Measurements from ENCODE around the gene TLE2.
"Not testable (repeated sequence)": the region's sequence is repeated elsewhere in the genome, so short reads cannot be mapped to it uniquely, and the experiment has no call there.

Gene TLE2

DNA sequence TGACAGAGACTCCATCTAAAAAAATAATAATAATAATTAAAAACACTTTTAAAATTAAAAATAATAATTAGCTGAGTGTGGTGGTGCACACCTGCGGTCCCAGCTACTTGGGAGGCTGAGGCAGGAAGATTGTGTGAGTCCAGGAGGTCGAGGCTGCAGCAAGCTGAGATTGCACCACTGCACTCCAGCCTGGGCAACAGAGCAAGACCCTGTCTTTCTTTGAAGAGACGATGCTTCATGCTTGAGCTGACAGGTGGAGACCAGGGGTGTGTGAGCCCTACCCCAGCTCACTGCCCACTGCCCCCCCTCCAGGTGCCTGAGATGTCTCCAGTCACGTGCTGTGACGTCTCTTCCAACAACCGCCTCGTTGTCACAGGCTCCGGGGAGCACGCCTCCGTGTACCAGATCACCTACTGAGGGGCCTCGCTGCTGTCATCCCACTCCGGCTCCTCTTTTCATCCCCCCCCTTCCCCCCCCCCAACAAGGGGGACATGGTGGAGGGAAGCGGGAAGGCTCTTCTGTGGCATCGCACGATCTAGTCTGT, 34.4 kb downstream of the TLE2 start:
- TF ChIP-seq, protein P1, sequence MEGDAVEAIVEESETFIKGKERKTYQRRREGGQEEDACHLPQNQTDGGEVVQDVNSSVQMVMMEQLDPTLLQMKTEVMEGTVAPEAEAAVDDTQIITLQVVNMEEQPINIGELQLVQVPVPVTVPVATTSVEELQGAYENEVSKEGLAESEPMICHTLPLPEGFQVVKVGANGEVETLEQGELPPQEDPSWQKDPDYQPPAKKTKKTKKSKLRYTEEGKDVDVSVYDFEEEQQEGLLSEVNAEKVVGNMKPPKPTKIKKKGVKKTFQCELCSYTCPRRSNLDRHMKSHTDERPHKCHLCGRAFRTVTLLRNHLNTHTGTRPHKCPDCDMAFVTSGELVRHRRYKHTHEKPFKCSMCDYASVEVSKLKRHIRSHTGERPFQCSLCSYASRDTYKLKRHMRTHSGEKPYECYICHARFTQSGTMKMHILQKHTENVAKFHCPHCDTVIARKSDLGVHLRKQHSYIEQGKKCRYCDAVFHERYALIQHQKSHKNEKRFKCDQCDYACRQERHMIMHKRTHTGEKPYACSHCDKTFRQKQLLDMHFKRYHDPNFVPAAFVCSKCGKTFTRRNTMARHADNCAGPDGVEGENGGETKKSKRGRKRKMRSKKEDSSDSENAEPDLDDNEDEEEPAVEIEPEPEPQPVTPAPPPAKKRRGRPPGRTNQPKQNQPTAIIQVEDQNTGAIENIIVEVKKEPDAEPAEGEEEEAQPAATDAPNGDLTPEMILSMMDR (IDR thresholded peaks at IDR 0.05; ENCODE audit: low read depth, low read length) = no peak
- no peak overlapping the region for H3K4me3 ChIP-seq (ENCODE audit: low read depth, low read length)
- DNase-seq (ENCODE audit: low read depth, low spot score) = no peak
- in situ Hi-C loops (cut with HindIII; ENCODE audit: low sequenced_read_pairs) = no loop called here

DNA sequence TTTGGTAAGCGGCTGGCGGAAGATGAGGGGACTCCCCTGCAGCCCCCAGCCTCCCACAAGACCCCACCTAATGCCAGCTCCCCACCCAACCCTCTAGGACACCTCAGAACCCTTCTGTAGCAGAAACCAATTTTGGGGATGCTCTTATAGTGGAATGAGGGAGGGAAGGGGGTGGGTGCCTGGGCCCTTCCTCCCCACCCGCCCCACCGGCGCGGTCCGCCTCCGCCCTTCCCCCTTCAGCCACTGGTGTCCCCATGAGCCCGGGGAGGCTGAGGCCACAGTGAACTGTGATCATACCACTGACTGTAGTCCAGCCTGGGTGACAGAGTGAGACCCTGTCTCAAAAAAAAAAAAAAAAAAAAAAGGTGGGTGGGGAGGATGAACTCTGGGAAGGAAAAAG, 35.5 kb downstream of the TLE2 start:
- H3K4me3 ChIP-seq (ENCODE audit: low read depth, low read length) = no peak overlapping the region
- in situ Hi-C loops (cut with HindIII; ENCODE audit: low sequenced_read_pairs) = no loop called here
- DNase-seq (ENCODE audit: low read depth, low spot score) = no peak
- TF ChIP-seq, protein P1 (IDR thresholded peaks at IDR 0.05; ENCODE audit: low read depth, low read length) = no peak

DNA sequence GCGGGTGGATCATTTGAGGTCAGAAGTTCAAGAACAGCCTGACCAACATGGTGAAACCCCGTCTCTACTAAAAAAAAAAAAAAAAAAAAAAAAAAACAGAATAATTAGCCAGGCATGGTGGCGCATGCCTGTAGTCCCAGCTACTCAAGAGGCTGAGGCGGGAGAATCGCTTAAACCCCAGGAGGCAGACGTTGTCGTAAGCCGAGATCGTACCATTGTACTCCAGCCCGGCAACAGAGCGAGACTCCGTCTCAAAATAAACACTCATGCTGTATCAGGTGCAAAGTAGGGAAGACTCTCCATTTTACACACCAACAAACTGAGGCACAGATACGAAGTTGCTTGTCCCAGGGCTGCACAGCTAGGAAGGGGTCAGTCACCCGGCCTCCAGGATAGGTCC, 36.1 kb downstream of the TLE2 start:
- DNase-seq (ENCODE audit: low read depth, low spot score) = no peak
- TF ChIP-seq, protein P1 (IDR thresholded peaks at IDR 0.05; ENCODE audit: low read depth, low read length) = no peak
- H3K4me3 ChIP-seq (ENCODE audit: low read depth, low read length) = no peak overlapping the region
- in situ Hi-C loops (cut with HindIII; ENCODE audit: low sequenced_read_pairs) = no loop called here

DNA sequence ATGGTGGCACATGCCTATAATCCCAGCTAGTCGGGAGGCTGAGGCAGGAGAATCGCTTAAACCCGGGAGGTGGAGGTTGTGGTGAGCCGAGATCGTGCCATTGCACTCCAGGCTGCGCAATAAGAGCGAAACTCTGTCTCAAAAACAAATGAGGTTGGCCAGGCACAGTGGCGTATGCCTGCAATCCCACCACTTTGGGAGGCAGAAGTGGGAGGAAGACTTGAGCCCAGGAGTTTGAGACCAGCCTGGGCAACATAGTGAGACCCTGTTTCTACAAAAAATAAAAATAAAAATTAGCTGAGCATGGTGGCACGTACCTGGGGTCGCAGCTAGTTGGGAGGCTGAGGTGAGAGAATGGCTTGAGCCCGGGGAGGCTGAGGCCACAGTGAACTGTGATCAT, 36.7 kb downstream of the TLE2 start:
- DNase-seq (ENCODE audit: low read depth, low spot score); H3K4me3 ChIP-seq (ENCODE audit: low read depth, low read length); in situ Hi-C loops (cut with HindIII; ENCODE audit: low sequenced_read_pairs): not testable (repeated sequence)

DNA sequence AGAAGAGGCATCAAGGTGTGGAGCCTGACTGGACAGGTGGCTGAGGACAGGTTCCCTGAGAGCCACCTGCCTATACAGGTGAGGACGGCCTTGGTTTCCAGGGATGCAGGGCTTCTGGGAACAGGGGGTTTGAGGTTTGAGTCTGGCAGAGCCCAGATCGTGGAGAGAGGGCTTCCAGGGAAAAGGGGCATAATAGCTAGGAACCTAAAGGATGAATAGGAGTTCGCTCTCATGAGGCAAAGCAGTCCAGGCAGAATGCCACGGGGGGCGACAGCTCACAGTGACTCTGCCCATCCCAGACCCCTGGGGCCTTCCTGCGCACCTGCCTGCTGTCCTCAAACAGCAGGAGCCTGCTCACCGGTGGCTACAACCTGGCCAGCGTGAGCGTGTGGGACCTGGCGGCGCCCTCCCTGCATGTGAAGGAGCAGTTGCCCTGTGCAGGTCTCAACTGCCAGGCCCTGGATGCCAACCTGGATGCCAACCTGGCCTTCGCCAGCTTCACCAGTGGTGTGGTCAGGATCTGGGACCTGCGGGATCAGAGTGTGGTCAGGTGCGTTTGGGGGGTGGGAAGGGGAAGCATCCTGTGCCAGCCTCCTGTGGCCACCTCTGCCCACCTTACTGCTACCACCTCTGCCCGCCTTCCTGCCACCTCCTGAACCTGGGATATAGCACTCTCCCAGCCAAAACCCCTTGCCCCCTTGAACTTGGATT, 39.7 kb downstream of the TLE2 start:
- no peak for DNase-seq (ENCODE audit: low read depth, low spot score)
- in situ Hi-C loops (cut with HindIII; ENCODE audit: low sequenced_read_pairs) = no loop called here
- TF ChIP-seq, protein P1 (IDR thresholded peaks at IDR 0.05; ENCODE audit: low read depth, low read length) = no peak
- no peak overlapping the region for H3K4me3 ChIP-seq (ENCODE audit: low read depth, low read length)

DNA sequence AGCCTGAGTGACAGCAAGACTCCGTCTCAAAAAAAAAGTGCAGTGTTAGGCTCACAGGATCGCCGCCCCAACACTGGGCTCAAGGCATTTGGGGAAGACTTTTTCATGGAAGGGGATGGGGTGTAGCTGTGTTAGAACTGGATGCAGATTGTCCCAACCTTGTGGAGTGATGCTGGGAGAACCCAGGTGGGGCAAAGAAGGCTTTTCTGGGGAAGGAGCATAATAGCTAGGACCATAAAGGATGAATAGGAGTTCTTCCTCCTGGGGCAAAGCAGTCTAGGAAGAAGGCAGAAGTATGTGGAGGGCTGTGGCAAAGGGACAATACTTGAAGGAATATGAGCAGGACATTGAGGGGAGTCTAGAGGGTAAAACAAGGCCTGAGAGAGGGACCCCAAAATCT, 40.5 kb downstream of the TLE2 start:
- in situ Hi-C loops (cut with HindIII; ENCODE audit: low sequenced_read_pairs) = no loop called here
- TF ChIP-seq, protein P1 (IDR thresholded peaks at IDR 0.05; ENCODE audit: low read depth, low read length) = no peak
- no peak overlapping the region for H3K4me3 ChIP-seq (ENCODE audit: low read depth, low read length)
- DNase-seq (ENCODE audit: low read depth, low spot score) = no peak

DNA sequence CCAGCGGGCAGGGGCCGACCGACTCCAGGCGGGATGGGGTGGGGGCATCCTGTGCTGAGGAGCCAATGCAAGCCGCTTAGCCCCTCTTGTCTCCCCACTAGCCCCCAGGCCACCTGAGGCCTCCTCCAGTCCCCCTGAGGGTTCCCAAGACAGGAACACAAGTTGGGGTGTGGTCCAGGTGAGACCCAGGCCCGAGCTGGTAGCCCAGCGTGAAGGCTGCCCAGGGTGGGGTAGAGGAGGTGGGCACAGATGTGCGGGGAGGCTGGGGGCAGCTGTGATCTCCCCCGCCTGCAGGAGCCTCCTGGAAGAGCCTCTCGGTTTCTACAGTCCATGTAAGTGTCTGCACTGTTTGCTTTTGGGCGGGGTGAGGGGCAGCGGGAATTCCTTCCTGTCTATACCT, 41.3 kb downstream of the TLE2 start:
- TF ChIP-seq, protein P1 (IDR thresholded peaks at IDR 0.05; ENCODE audit: low read depth, low read length) = no peak
- in situ Hi-C loops (cut with HindIII; ENCODE audit: low sequenced_read_pairs) = no loop called here
- no peak overlapping the region for H3K4me3 ChIP-seq (ENCODE audit: low read depth, low read length)
- DNase-seq (ENCODE audit: low read depth, low spot score) = no peak

Data from astrocyte of the spinal cord (primary cell).